Caco-2 (cell line): Measurements from ENCODE around the gene PLCZ1. TPM values are rescaled to one million over a fixed set of nuclear protein-coding genes. Genes with fewer than 3 reads are reported as not detected.

Experiments used
- BruUV-seq: library from RNA; stranded (reverse); fragments of 400-500 nt; replicated peaks from 2 replicates; lab custom pipeline; 2021; lab: Mats Ljungman, UMichigan
- CTCF ChIA-PET: fragments of 300-600 bp; sonication (Branson Sonifier 250); formaldehyde crosslinking; loops from one replicate; lab custom pipeline; 2022; ENCODE audit warnings: antibody characterized with exemption; lab: Charles Lee
- POLR2A ChIA-PET: fragments of 300-600 bp; sonication (Branson Sonifier 250); formaldehyde crosslinking; loops from one replicate; lab custom pipeline; 2022; ENCODE audit warnings: antibody characterized with exemption; lab: Charles Lee
- DNase-seq, 2 experiments: peaks; one replicate each; pipeline versions ENCODE4 v3.0.0 to v3.0.0-alpha.2; 2020 to 2022
- H3K27me3 ChIP-seq: replicated peaks from 2 replicates; pipeline ENCODE4 v1.6.0; 2011; ENCODE audit warnings: low read length; ENCODE audit not compliant: control insufficient read depth, insufficient read depth
- H3K36me3 ChIP-seq: 2 replicates; pipeline ENCODE4 v1.5.1; 2011; ENCODE audit warnings: low read length; ENCODE audit not compliant: control insufficient read depth, insufficient read depth
- H3K4me1 ChIP-seq: fragments of 250-450 bp; sonication (Bioruptor Pico); 2 replicates; pipeline ENCODE4 v1.5.1; 2020; ENCODE audit warnings: mild to moderate bottlenecking
- H3K4me3 ChIP-seq: 2 replicates; pipeline ENCODE4 v1.5.1; 2011; ENCODE audit warnings: low read depth, mild to moderate bottlenecking, control low read depth, low read length
- H3K9me3 ChIP-seq: fragments of 250-450 bp; sonication (Bioruptor Pico); 2 replicates; pipeline ENCODE4 v1.5.1; 2020; ENCODE audit warnings: mild to moderate bottlenecking, moderate library complexity
- H3K27ac Mint-ChIP-seq: one replicate; pipeline ENCODE4 v1.8.0; 2022; ENCODE audit warnings: mixed read lengths; ENCODE audit not compliant: unreplicated experiment
- H3K27me3 Mint-ChIP-seq: one replicate; pipeline ENCODE4 v1.8.0; 2022; ENCODE audit warnings: mixed read lengths; ENCODE audit not compliant: insufficient read depth, unreplicated experiment
- H3K36me3 Mint-ChIP-seq: one replicate; pipeline ENCODE4 v1.8.0; 2022; ENCODE audit warnings: mild to moderate bottlenecking, mixed read lengths; ENCODE audit not compliant: insufficient read depth, unreplicated experiment
- H3K4me1 Mint-ChIP-seq: one replicate; pipeline ENCODE4 v1.8.0; 2022; ENCODE audit warnings: low read depth, mixed read lengths; ENCODE audit not compliant: unreplicated experiment
- H3K4me3 Mint-ChIP-seq: one replicate; pipeline ENCODE4 v1.8.0; 2022; ENCODE audit warnings: mild to moderate bottlenecking, moderate library complexity, mixed read lengths; ENCODE audit not compliant: unreplicated experiment
- H3K9me3 Mint-ChIP-seq: one replicate; pipeline ENCODE4 v1.8.0; 2022; ENCODE audit warnings: mixed read lengths; ENCODE audit not compliant: unreplicated experiment
- intact Hi-C: fragments of 100-400 bp; cut with micrococcal nuclease; formaldehyde crosslinking; loops from one replicate; pipeline ENCODE4 v1.10.0; 2022; ENCODE audit not compliant: unreplicated experiment
- total RNA-seq: library from RNA; stranded (reverse); gene quantifications from 2 replicates; pipeline ENCODE4 v1.2.3, GENCODE V29; 2022
- TF ChIP-seq, protein P1 (sequence below), 2 experiments: fragments of 200-600 bp in 1 of 2; IDR thresholded peaks; 1 replicate in 1 of 2; 2 replicates in 1 of 2; pipeline versions ENCODE4 v1.5.1 to v1.8.0; 2011 to 2022; ENCODE audit warnings: antibody characterized with exemption in 1 of 2, control low read depth in 1 of 2, inconsistent platforms in 1 of 2, low read depth in 1 of 2, low read length in 1 of 2, mild to moderate bottlenecking in 1 of 2, moderate library complexity in 1 of 2; ENCODE audit not compliant: insufficient read depth in 1 of 2, severe bottlenecking in 1 of 2, unreplicated experiment in 1 of 2

The PLCZ1 gene
- total RNA-seq, 1 experiment from 2014 or later = not detected

DNA sequence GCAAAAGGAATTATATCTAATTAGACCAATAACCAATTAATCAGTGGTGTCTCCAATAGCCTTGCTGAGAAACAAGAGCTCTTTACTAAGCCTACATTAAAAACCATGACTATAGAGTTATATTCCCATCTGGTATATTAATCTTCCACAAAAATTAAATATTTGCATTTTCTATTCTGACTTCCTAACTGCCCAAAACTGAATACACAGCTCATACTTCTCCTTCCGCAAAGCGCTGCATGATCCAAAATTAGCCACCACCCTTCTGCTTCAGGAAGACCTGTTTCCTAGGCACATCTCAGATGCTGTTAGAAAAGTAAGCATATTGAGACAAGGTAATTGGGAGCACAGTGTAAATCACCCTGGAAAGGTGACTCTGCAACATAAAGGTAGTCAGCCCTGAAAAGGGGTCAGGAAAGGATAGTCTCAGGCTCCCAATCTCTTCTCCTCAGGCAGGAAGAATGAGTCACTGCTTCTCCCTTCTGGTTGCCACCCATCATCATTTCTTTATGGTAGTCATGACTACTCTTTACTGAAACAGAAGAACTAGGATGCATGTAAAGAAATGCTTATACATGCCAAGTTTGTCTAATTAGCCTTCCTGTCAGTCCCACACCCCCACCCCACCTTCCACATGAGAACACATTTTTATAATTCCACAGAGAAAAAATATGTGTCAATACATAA, 54.3 kb downstream of the PLCZ1 start:
- POLR2A ChIA-PET = no interaction called here
- no peaks in the 10 kb centered on the region for H3K4me1 Mint-ChIP-seq
- CTCF ChIA-PET = no interaction called here

DNA sequence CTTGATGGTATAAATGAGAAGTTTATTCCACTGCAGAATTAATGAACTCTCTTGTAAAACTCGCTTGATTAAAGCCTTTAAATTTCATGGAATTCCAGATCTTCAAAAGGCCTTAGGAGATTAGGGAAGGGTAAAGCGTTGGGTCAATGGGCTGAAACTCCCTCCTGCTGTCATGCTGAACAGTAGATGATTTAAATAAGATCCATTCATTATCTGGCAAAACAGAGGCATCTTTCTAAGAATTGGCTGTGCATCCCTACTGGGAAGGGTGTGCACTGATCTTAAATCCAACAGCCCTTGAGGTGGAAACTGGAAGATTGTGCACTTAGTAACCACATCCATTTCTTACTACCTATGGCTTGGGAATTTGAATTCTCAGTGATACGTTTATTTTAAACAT, 56.0 kb downstream of the PLCZ1 start:
- Mint-ChIP-seq H3K4me1 (peaks cover 4% of the 10 kb centered on the region), H3K9me3 (no peaks in the 10 kb centered on the region), H3K36me3 (no peaks in the 10 kb centered on the region), H3K4me3 (no peak overlapping the region), H3K27ac (no peak overlapping the region), H3K27me3 (peaks cover 3% of the 10 kb centered on the region)
- Histone ChIP-seq H3K4me3 (no peak overlapping the region), H3K27me3 (no peaks in the 10 kb centered on the region), H3K36me3 (no peaks in the 10 kb centered on the region), H3K9me3 (no peaks in the 10 kb centered on the region), H3K4me1 (no peaks in the 10 kb centered on the region)
- BruUV-seq = no TSS peak
- DNase-seq = no peak
- TF ChIP-seq, protein P1, sequence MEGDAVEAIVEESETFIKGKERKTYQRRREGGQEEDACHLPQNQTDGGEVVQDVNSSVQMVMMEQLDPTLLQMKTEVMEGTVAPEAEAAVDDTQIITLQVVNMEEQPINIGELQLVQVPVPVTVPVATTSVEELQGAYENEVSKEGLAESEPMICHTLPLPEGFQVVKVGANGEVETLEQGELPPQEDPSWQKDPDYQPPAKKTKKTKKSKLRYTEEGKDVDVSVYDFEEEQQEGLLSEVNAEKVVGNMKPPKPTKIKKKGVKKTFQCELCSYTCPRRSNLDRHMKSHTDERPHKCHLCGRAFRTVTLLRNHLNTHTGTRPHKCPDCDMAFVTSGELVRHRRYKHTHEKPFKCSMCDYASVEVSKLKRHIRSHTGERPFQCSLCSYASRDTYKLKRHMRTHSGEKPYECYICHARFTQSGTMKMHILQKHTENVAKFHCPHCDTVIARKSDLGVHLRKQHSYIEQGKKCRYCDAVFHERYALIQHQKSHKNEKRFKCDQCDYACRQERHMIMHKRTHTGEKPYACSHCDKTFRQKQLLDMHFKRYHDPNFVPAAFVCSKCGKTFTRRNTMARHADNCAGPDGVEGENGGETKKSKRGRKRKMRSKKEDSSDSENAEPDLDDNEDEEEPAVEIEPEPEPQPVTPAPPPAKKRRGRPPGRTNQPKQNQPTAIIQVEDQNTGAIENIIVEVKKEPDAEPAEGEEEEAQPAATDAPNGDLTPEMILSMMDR (IDR thresholded peaks at IDR 0.05; ENCODE audit: insufficient read depth in 1 of 2, low read depth in 1 of 2, low read length in 1 of 2, severe bottlenecking in 1 of 2, unreplicated experiment in 1 of 2) = no peak
- POLR2A ChIA-PET = no interaction called here
- CTCF ChIA-PET = no interaction called here
- intact Hi-C loops = no loop called here

More for the DNA sequence above, 54.3 kb downstream of the PLCZ1 start:
- Mint-ChIP-seq H3K27me3 (peaks cover 3% of the 10 kb centered on the region), H3K36me3 (no peaks in the 10 kb centered on the region), H3K9me3 (no peaks in the 10 kb centered on the region), H3K4me3 (no peak overlapping the region), H3K27ac (no peak overlapping the region)
- no TSS peak for BruUV-seq
- Histone ChIP-seq H3K4me1 (no peaks in the 10 kb centered on the region), H3K4me3 (no peak overlapping the region), H3K9me3 (no peaks in the 10 kb centered on the region), H3K36me3 (no peaks in the 10 kb centered on the region), H3K27me3 (no peaks in the 10 kb centered on the region)
- TF ChIP-seq, protein P1 (IDR thresholded peaks at IDR 0.05; ENCODE audit: insufficient read depth in 1 of 2, low read depth in 1 of 2, low read length in 1 of 2, severe bottlenecking in 1 of 2, unreplicated experiment in 1 of 2) = no peak
- DNase-seq = no peak
- intact Hi-C loops = no loop called here

DNA sequence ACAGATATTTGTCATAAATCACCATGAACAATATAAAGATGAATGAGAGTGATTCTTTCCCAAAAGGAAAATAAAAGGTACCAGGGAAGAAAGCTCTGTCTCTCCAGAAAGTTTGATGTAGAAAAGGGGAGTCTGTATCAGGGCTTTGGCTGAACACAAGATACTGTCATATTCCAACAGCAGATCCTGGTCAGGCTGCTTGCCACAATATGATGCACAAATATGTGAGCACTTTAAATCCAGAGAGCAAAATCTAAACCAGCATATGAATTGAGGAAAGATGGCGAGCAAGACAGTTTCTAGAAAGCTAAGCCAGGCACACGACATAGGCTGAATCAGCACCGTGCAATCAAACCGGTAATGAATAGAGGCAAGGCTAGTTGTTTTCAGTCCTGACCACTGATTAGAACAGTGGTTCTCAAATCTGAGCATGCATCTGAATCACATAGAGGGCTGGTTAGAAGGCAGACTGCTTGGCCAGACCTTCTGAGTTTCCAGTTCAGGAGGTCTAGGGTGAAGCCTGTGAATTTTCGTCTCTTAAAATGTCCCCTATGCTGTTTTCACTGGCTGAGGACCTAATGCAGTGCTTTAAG, 60.7 kb downstream of the PLCZ1 start:
- H3K36me3 ChIP-seq = no peaks in the 10 kb centered on the region
- Mint-ChIP-seq H3K27me3 (no peaks in the 10 kb centered on the region), H3K27ac (no peak overlapping the region), H3K4me3 (no peak overlapping the region), H3K4me1 (peaks cover 12% of the 10 kb centered on the region), H3K9me3 (no peaks in the 10 kb centered on the region), H3K36me3 (no peaks in the 10 kb centered on the region)
- no peaks in the 10 kb centered on the region for H3K27me3 ChIP-seq
- DNase-seq = no peak
- TF ChIP-seq, protein P1 (IDR thresholded peaks at IDR 0.05; ENCODE audit: insufficient read depth in 1 of 2, low read depth in 1 of 2, low read length in 1 of 2, severe bottlenecking in 1 of 2, unreplicated experiment in 1 of 2) = no peak
- ChIA-PET POLR2A (no interaction called here), CTCF (no interaction called here)
- no peaks in the 10 kb centered on the region for H3K9me3 ChIP-seq
- no TSS peak for BruUV-seq
- H3K4me3 ChIP-seq = no peak overlapping the region
- intact Hi-C loops = no loop called here
- H3K4me1 ChIP-seq = no peaks in the 10 kb centered on the region
